HepG2 (cell line): ENCODE results near the gene CASZ1. TPM values are rescaled to one million over a fixed set of nuclear protein-coding genes. Genes with fewer than 3 reads are reported as not detected.

Experiments used
- ATAC-seq: fragments of 200-7000 bp; cut with Tn5 transposase; 3 replicates; pipeline ENCODE4 v1.9.1; 2020; ENCODE audit warnings: mild to moderate bottlenecking, moderate library complexity
- BruUV-seq: library from RNA; stranded (reverse); fragments of 400-500 nt; replicated peaks from 2 replicates; lab custom pipeline; 2021; lab: Mats Ljungman, UMichigan
- CTCF ChIA-PET: fragments of 300-600 bp; formaldehyde crosslinking; extraction: SDS; loops from one replicate; lab custom pipeline; 2021; ENCODE audit warnings: low total read pairs, inconsistent platforms, low intra/inter-chr PET ratio; lab: Yijun Ruan, JAX
- POLR2A ChIA-PET: fragments of 350-600 bp; sonication (Branson Sonifier 250); formaldehyde crosslinking; loops from one replicate; lab custom pipeline; 2020; ENCODE audit warnings: antibody characterized with exemption, inconsistent platforms; lab: Yijun Ruan, JAX
- DNase-seq: peaks from one replicate; pipeline ENCODE4 v3.0.0-alpha.2; 2015; ENCODE audit warnings: low spot score
- FAIRE-seq: peaks from 3 replicates; lab custom pipeline; 2011; peaks lifted over from hg19 to GRCh38; lab: Jason Lieb, UNC
- H2AFZ ChIP-seq: one replicate; pipeline ENCODE4 v1.6.1; 2011; ENCODE audit warnings: low read length, inconsistent platforms
- H3K27ac ChIP-seq: fragments of 300-600 bp; 3 replicates; pipeline ENCODE4 v1.8.0; 2011; ENCODE audit warnings: mixed run types, mild to moderate bottlenecking, mixed read lengths, low read length, inconsistent platforms; ENCODE audit not compliant: insufficient read depth; ENCODE audit errors: extremely low read length
- H3K27me3 ChIP-seq, 2 experiments: fragments of 200-600 bp in 1 of 2; 2 replicates in 1 of 2; 3 replicates in 1 of 2; pipeline versions ENCODE4 v1.6.0 to v1.8.0; 2011; ENCODE audit warnings: low read length in 2 of 2, mild to moderate bottlenecking in 2 of 2, moderate library complexity in 2 of 2, inconsistent platforms in 1 of 2; ENCODE audit not compliant: insufficient read depth in 2 of 2, control insufficient read depth in 1 of 2
- H3K36me3 ChIP-seq, 2 experiments: fragments of 200-600 bp in 1 of 2; replicated peaks in 1 of 2; 2 replicates in 1 of 2; 3 replicates in 1 of 2; pipeline versions ENCODE4 v1.5.1 to v1.8.0; 2011; ENCODE audit warnings: low read length in 2 of 2, inconsistent platforms in 1 of 2; ENCODE audit not compliant: insufficient read depth in 2 of 2, control insufficient read depth in 1 of 2
- H3K4me1 ChIP-seq: 2 replicates; pipeline ENCODE4 v1.5.1; 2012; ENCODE audit warnings: low read length, inconsistent platforms; ENCODE audit not compliant: insufficient read depth
- H3K4me2 ChIP-seq: 2 replicates; pipeline ENCODE4 v1.6.0; 2011; ENCODE audit warnings: low read depth, low read length, inconsistent platforms
- H3K4me3 ChIP-seq, 3 experiments: fragments of 200-600 bp in 1 of 3; sonication (generic), shearing (Covaris generic) in 1 of 3; replicated peaks in 1 of 3; 2 replicates each; pipeline ENCODE4 v1.5.1; 2011 to 2016; ENCODE audit warnings: low read length in 3 of 3, inconsistent platforms in 2 of 3, low read depth in 2 of 3, mild to moderate bottlenecking in 2 of 3, control low read depth in 1 of 3, mixed read lengths in 1 of 3; ENCODE audit not compliant: insufficient read depth in 1 of 3
- H3K79me2 ChIP-seq: one replicate; pipeline ENCODE4 v1.6.1; 2011; ENCODE audit warnings: low read length, inconsistent platforms; ENCODE audit not compliant: insufficient read depth
- H3K9ac ChIP-seq: 2 replicates; pipeline ENCODE4 v1.6.0; 2011; ENCODE audit warnings: mild to moderate bottlenecking, low read depth, low read length, inconsistent platforms; ENCODE audit not compliant: insufficient read depth
- H3K9me3 ChIP-seq: 2 replicates; pipeline ENCODE4 v1.5.1; 2012; ENCODE audit warnings: mild to moderate bottlenecking, low read length
- H4K20me1 ChIP-seq: 2 replicates; pipeline ENCODE4 v1.6.0; 2011; ENCODE audit warnings: inconsistent platforms, mild to moderate bottlenecking, low read length, moderate library complexity; ENCODE audit not compliant: insufficient read depth
- ARNT2 ChIP-seq: sonication (generic); formaldehyde crosslinking; IDR thresholded peaks from 2 replicates; pipeline ENCODE4 v1.8.0; 2022; ENCODE audit warnings: mild to moderate bottlenecking, low read depth, missing genetic modification reagents, moderate library complexity
- ATF7 ChIP-seq, 2 experiments: fragments of 450-650 bp in 1 of 2; sonication (generic) in 1 of 2; formaldehyde crosslinking in 1 of 2; IDR thresholded peaks; 2 replicates each; pipeline versions ENCODE4 v1.4.0 to v1.6.1; 2016 to 2020; ENCODE audit warnings: antibody characterized with exemption in 1 of 2, mild to moderate bottlenecking in 1 of 2, missing genetic modification reagents in 1 of 2
- JUN ChIP-seq: sonication (generic); formaldehyde crosslinking; IDR thresholded peaks from 2 replicates; pipeline ENCODE4 v1.4.0; 2020; ENCODE audit warnings: mild to moderate bottlenecking, missing genetic modification reagents
- PRMT3 ChIP-seq: sonication (generic); formaldehyde crosslinking; IDR thresholded peaks from 2 replicates; pipeline ENCODE4 v1.8.1; 2022; ENCODE audit warnings: low read depth, mild to moderate bottlenecking, moderate library complexity, missing genetic modification reagents, borderline replicate concordance
- SMARCE1 ChIP-seq: fragments of 450-650 bp; IDR thresholded peaks from 2 replicates; pipeline ENCODE4 v1.6.1; 2017; ENCODE audit warnings: borderline replicate concordance
- TOE1 ChIP-seq: sonication (generic); formaldehyde crosslinking; IDR thresholded peaks from 2 replicates; pipeline ENCODE4 v1.4.0; 2020; ENCODE audit warnings: mild to moderate bottlenecking, missing genetic modification reagents
- ZBTB42 ChIP-seq: sonication (generic); formaldehyde crosslinking; IDR thresholded peaks from 2 replicates; pipeline ENCODE4 v1.5.0; 2020; ENCODE audit warnings: mild to moderate bottlenecking, missing genetic modification reagents
- ZNF264 ChIP-seq: sonication (generic); formaldehyde crosslinking; IDR thresholded peaks from 2 replicates; pipeline ENCODE4 v1.4.0; 2020; ENCODE audit warnings: missing genetic modification reagents
- ZNF501 ChIP-seq: sonication (generic); formaldehyde crosslinking; IDR thresholded peaks from 2 replicates; pipeline ENCODE4 v1.5.1; 2020; ENCODE audit warnings: mild to moderate bottlenecking, moderate library complexity, missing genetic modification reagents
- ZNF652 ChIP-seq: IDR thresholded peaks from 2 replicates; pipeline ENCODE4 v1.6.1; 2016; ENCODE audit warnings: low read depth, borderline replicate concordance
- ZNF720 ChIP-seq: sonication (generic); formaldehyde crosslinking; IDR thresholded peaks from 2 replicates; pipeline ENCODE4 v1.4.0; 2020; ENCODE audit warnings: missing genetic modification reagents
- WGBS: methylation state at CpG from one replicate; pipeline ENCODE4 v1.1.6; 2017; ENCODE audit warnings: low lambda C conversion rate; 5-methylcytosine and 5-hydroxymethylcytosine counted together
- in situ Hi-C: cut with HindIII; loops from 2 replicates; pipeline ENCODE4 v1.10.0; 2017; ENCODE audit warnings: low pct_unique_long_range_greater_than_20kb; ENCODE audit not compliant: extremely low pct_ligation_motif_present
- intact Hi-C: fragments of 100-400 bp; cut with micrococcal nuclease; formaldehyde crosslinking; loops from one replicate; pipeline ENCODE4 v1.10.0; 2022; ENCODE audit not compliant: unreplicated experiment
- polyA plus RNA-seq, 8 experiments: library from polyadenylated mRNA; depleted of rRNA in 3 of 8; stranded (reverse) in 7 of 8; unstranded in 1 of 8; fragments of >200 nt; fragmentation: Illumina TruSeq in 4 of 8; extraction: Trizol in 4 of 8; gene quantifications; 2 replicates each; pipeline versions ENCODE4 v1.2.1 to v1.2.3, GENCODE V29; 2011 to 2016; ENCODE audit warnings: low read depth in 4 of 8, missing spikeins in 1 of 8, mixed read lengths in 1 of 8; ENCODE audit not compliant: insufficient read depth in 1 of 8
- total RNA-seq, 5 experiments: library from RNA; depleted of rRNA; stranded (reverse); fragments of >200 nt; fragmentation: Illumina TruSeq; extraction: Trizol; gene quantifications; 2 replicates each; pipeline ENCODE4 v1.2.3, GENCODE V29; 2016; ENCODE audit warnings: low read depth in 1 of 5
- TF ChIP-seq, protein P1 (sequence below): sonication (generic); formaldehyde crosslinking; conservative IDR thresholded peaks from 2 replicates; pipeline ENCODE4 v1.4.0; 2020; ENCODE audit warnings: missing genetic modification reagents
- TF ChIP-seq, protein P2 (sequence below): sonication (generic); formaldehyde crosslinking; IDR thresholded peaks from 2 replicates; pipeline ENCODE4 v1.5.0; 2020; ENCODE audit warnings: mild to moderate bottlenecking, low read depth, missing genetic modification reagents, borderline replicate concordance
- TF ChIP-seq, protein P3 (sequence below): sonication (generic); formaldehyde crosslinking; IDR thresholded peaks from 2 replicates; pipeline ENCODE4 v1.9.0; 2021; ENCODE audit warnings: missing genetic modification reagents, mild to moderate bottlenecking, borderline replicate concordance
- TF ChIP-seq, protein P4 (sequence below): sonication (generic); formaldehyde crosslinking; IDR thresholded peaks from 2 replicates; pipeline ENCODE4 v1.4.0; 2020; ENCODE audit warnings: low read depth, mild to moderate bottlenecking, missing genetic modification reagents

The CASZ1 gene
- total and polyA plus RNA-seq, 2 of the 13 experiments (the other 11 are each of a cell fraction or from before 2014, with no cell fraction given): 1.9 to 3.7 TPM

DNA sequence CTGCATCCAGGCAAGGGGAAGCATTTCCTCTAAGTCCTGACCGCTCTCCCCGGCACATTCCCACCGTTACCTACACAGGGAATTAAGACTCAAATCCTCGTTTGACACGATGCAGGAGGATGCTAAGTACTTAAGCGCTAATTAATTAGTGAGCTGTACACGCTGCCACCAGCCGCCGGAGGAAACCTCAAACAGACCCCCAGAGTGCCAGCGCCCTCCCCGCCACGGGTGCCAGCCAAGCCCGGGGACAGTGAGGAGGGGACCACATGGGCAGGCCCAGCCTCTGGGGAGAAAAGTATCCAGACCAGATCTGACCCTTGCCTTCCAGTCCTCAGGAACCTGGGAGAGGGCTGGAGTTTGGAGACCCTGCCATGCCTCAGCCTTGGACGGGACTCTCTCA, 17.4 kb upstream of the CASZ1 start:
- H2AFZ ChIP-seq: no peak overlapping the region
- ATAC-seq (no peak), FAIRE-seq (no peak)
- H4K20me1 ChIP-seq: no peaks in the 10 kb centered on the region
- POLR2A ChIA-PET: no interaction called here
- H3K4me1 ChIP-seq: peaks cover 14% of the 10 kb centered on the region
- H3K36me3 ChIP-seq: no peaks in the 10 kb centered on the region
- no peak overlapping the region for H3K4me2 ChIP-seq
- H3K27ac ChIP-seq: no peak overlapping the region
- H3K27me3 ChIP-seq: peaks cover 18 to 47% of the 10 kb centered on the region in 2 experiments
- BruUV-seq: no TSS peak
- H3K4me3 ChIP-seq: no peak overlapping the region
- intact Hi-C loops: no loop called here
- TF ChIP-seq ATF7 (IDR thresholded peaks at IDR 0.05): no peak
- no peak for TF ChIP-seq ATF7 (CRISPR knock-in tag; IDR thresholded peaks at IDR 0.05)
- no peak for TF ChIP-seq TOE1 (CRISPR knock-in tag)
- TF ChIP-seq ARNT2 (CRISPR knock-in tag): no peak
- TF ChIP-seq ZNF720 (CRISPR knock-in tag): no peak
- no peak for TF ChIP-seq ZNF501
- no peak for TF ChIP-seq PRMT3
- TF ChIP-seq, protein P1, sequence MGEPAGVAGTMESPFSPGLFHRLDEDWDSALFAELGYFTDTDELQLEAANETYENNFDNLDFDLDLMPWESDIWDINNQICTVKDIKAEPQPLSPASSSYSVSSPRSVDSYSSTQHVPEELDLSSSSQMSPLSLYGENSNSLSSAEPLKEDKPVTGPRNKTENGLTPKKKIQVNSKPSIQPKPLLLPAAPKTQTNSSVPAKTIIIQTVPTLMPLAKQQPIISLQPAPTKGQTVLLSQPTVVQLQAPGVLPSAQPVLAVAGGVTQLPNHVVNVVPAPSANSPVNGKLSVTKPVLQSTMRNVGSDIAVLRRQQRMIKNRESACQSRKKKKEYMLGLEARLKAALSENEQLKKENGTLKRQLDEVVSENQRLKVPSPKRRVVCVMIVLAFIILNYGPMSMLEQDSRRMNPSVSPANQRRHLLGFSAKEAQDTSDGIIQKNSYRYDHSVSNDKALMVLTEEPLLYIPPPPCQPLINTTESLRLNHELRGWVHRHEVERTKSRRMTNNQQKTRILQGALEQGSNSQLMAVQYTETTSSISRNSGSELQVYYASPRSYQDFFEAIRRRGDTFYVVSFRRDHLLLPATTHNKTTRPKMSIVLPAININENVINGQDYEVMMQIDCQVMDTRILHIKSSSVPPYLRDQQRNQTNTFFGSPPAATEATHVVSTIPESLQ (CRISPR knock-in tag): no peak
- TF ChIP-seq JUN: no peak
- no peak for TF ChIP-seq SMARCE1
- TF ChIP-seq, protein P2, sequence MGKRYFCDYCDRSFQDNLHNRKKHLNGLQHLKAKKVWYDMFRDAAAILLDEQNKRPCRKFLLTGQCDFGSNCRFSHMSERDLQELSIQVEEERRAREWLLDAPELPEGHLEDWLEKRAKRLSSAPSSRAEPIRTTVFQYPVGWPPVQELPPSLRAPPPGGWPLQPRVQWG (CRISPR knock-in tag): no peak
- no peak for TF ChIP-seq ZNF652 (CRISPR knock-in tag)
- no peak for TF ChIP-seq ZBTB42 (CRISPR knock-in tag)
- TF ChIP-seq, protein P3, sequence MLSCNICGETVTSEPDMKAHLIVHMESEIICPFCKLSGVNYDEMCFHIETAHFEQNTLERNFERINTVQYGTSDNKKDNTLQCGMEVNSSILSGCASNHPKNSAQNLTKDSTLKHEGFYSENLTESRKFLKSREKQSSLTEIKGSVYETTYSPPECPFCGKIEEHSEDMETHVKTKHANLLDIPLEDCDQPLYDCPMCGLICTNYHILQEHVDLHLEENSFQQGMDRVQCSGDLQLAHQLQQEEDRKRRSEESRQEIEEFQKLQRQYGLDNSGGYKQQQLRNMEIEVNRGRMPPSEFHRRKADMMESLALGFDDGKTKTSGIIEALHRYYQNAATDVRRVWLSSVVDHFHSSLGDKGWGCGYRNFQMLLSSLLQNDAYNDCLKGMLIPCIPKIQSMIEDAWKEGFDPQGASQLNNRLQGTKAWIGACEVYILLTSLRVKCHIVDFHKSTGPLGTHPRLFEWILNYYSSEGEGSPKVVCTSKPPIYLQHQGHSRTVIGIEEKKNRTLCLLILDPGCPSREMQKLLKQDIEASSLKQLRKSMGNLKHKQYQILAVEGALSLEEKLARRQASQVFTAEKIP (CRISPR knock-in tag): no peak
- TF ChIP-seq ZNF264 (CRISPR knock-in tag): no peak
- TF ChIP-seq, protein P4, sequence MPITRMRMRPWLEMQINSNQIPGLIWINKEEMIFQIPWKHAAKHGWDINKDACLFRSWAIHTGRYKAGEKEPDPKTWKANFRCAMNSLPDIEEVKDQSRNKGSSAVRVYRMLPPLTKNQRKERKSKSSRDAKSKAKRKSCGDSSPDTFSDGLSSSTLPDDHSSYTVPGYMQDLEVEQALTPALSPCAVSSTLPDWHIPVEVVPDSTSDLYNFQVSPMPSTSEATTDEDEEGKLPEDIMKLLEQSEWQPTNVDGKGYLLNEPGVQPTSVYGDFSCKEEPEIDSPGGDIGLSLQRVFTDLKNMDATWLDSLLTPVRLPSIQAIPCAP (CRISPR knock-in tag): no peak
- TF ChIP-seq, all 625 proteins: peak for 0
- no peak for DNase-seq
- Histone ChIP-seq H3K9me3 (no peaks in the 10 kb centered on the region), H3K79me2 (no peaks in the 10 kb centered on the region), H3K9ac (no peak overlapping the region)
- 67% methylated on average over 12 of the region's 14 CpGs for WGBS
- in situ Hi-C loops: no loop called here
- CTCF ChIA-PET: no interaction called here
